HG03354 (cell line): ENCODE data around the gene POLG.
"Not testable (repeated sequence)": the region's sequence is repeated elsewhere in the genome, so short reads cannot be mapped to it uniquely, and the experiment has no call there.

ENCODE experiments used
- ATAC-seq: cut with Tn5 transposase; IDR thresholded peaks from one replicate; pipeline ENCODE4 v1.9.1; 2021; ENCODE audit warnings: mild to moderate bottlenecking; ENCODE audit not compliant: unreplicated experiment, poor library complexity, severe bottlenecking

Gene POLG

GRCh38 chr15:89301304-89302089 lies 33.1 kb downstream of the POLG start:
- no peak for ATAC-seq

- no peak for ATAC-seq
Measured at GRCh38 chr15:89299896-89300295, 34.7 kb downstream of the POLG start.

- no peak for ATAC-seq
Measured at GRCh38 chr15:89293012-89293411, 41.6 kb downstream of the POLG start.

GRCh38 chr15:89291934-89292438 lies 42.6 kb downstream of the POLG start:
- ATAC-seq: no peak

- ATAC-seq: no peak
Measured at GRCh38 chr15:89283201-89283600, 51.4 kb downstream of the POLG start.

- no peak for ATAC-seq
Measured at GRCh38 chr15:89282631-89283030, 52.0 kb downstream of the POLG start.

- no peak for ATAC-seq
Measured at GRCh38 chr15:89278307-89278706, 56.3 kb downstream of the POLG start.

- not testable (repeated sequence) for ATAC-seq
Measured at GRCh38 chr15:89277281-89277680, 57.3 kb downstream of the POLG start.
